ENCODE measurements around the gene IFNLR1.

The IFNLR1 gene

GRCh38 chr1:24104854-24105253 lies 82.2 kb downstream of the IFNLR1 start:
- no peak for DNase-seq (ENCODE audit: low read depth in 3 of 3)
